ENCODE results near the gene SELENOP. TPM values are rescaled to one million over a fixed set of nuclear protein-coding genes. Genes with fewer than 3 reads are reported as not detected.
A peak's percentile ranks its signal among the peaks of the same experiment; 100 is the strongest.

Gene SELENOP
- total RNA-seq, 4 donors from 2014 or later, result 323 to 965 (median 866) TPM

DNA sequence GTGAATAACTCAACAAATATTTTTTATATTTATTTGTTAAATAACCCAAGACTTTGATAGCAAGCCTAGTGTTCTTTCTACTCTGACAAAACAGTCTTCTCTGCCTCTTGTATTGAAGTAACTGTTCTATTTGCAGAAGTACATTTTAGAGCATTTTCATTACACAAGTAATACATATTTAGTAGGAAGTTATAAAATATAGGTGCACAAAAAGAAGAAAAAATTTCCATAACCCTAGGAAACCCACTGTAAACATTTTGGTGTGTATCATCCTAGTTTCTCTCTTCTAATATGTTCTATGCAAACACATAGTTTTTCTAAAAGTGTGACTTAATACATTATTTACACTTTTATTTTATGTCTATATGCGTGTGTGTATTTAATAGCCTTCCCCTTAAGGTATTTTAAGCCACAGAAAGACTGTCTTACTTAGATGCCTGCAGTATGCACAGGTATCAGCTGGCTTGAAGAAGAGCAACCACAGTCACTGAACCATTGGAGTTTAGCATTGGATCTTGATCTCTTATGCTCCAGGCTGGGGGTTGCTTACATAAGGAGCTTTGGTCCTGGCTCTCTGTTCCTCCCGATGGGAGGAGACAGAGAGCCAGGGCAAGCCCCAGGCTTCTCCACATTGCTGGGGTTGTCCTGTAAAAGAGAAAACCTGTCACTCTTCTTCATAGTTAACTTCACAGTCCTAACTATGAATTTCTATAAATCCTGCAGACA lies 3.8 kb downstream of the SELENOP start:
- H3K36me3 ChIP-seq, result peaks cover 0 to 58% (median 6%) of the 10 kb centered on the region in 3 donors

DNA sequence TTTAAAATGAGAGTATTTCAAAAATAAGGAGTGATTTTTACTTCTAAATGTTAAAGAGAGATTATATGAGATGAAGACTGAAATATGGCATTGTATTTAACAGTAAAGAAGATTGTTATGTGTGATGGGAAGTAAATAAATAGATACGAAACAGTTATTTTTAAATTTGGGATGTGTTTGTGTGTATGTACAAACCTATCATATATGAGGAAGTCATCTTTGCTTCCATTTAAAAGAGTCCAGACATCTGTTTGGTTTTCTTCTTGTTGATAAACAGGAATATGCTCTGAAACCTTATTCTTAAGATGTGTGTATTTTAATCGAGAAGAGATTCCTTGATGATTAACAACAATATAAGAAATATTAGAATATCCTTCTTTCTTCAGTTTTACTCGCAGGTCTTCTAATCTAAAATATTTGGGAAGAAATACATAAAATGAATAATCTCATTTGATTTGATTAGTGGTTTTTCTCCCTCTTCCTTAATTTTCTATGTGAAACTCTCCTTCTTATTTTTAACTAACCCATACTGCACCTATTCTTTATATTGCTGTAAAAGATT lies 4.9 kb downstream of the SELENOP start:
- H3K27ac ChIP-seq, result peak overlapping the region in 1 of 4 donors; percentile 89
- H3K9me3 ChIP-seq, result no peaks in the 10 kb centered on the region
- TF ChIP-seq EP300 (IDR thresholded peaks at IDR 0.05), result no peak
- TF ChIP-seq POLR2A (IDR thresholded peaks at IDR 0.05), result no peak
- TF ChIP-seq CTCF (IDR thresholded peaks at IDR 0.05), result no peak
- no peak overlapping the region for H3K4me3 ChIP-seq
- peaks cover 0 to 69% (median 6%) of the 10 kb centered on the region in 3 donors for H3K36me3 ChIP-seq
- no peak for DNase-seq (ENCODE audit: low spot score in 2 of 2)
- H3K4me1 ChIP-seq, result peaks cover 0 to 50% (median 13%) of the 10 kb centered on the region in 4 donors
- no peaks in the 10 kb centered on the region for H3K27me3 ChIP-seq
- WGBS, 2 donors, result 88 to 89% methylated on average over 3 of the region's 3 CpGs

More for the DNA sequence above, 3.8 kb downstream of the SELENOP start:
- TF ChIP-seq POLR2A (IDR thresholded peaks at IDR 0.05) (no peak), EP300 (IDR thresholded peaks at IDR 0.05) (no peak), CTCF (IDR thresholded peaks at IDR 0.05) (no peak)
- Histone ChIP-seq H3K27ac (peak overlapping the region in 2 of 4 donors; percentile 89 to 93), H3K9me3 (no peaks in the 10 kb centered on the region), H3K4me3 (peak overlapping the region; percentile 4 to 59 (median 24)), H3K4me1 (peaks cover 0 to 60% (median 15%) of the 10 kb centered on the region in 4 donors), H3K27me3 (no peaks in the 10 kb centered on the region)
- no peak for DNase-seq (ENCODE audit: low spot score in 2 of 2)
- WGBS, 2 donors, result 58 to 64% methylated on average over 2 of the region's 2 CpGs

GRCh38 chr5:42806004-42806700 lies 5.5 kb downstream of the SELENOP start:
- DNase-seq (ENCODE audit: low spot score in 2 of 2), result no peak
- 80 to 81% methylated on average over 2 of the region's 2 CpGs for WGBS, 2 donors
- peak overlapping the region in 1 of 4 donors; percentile 17 for H3K27ac ChIP-seq
- TF ChIP-seq EP300 (IDR thresholded peaks at IDR 0.05) (no peak), POLR2A (IDR thresholded peaks at IDR 0.05) (no peak), CTCF (IDR thresholded peaks at IDR 0.05) (no peak)
- H3K9me3 ChIP-seq, result no peaks in the 10 kb centered on the region
- no peaks in the 10 kb centered on the region for H3K27me3 ChIP-seq
- no peak overlapping the region for H3K4me3 ChIP-seq
- H3K36me3 ChIP-seq, result peaks cover 0 to 75% (median 6%) of the 10 kb centered on the region in 3 donors
- peaks cover 0 to 50% (median 13%) of the 10 kb centered on the region in 4 donors for H3K4me1 ChIP-seq

GRCh38 chr5:42804717-42805339 lies 6.9 kb downstream of the SELENOP start:
- Histone ChIP-seq H3K4me1 (peaks cover 0 to 50% (median 13%) of the 10 kb centered on the region in 4 donors), H3K9me3 (no peaks in the 10 kb centered on the region), H3K27ac (no peak overlapping the region), H3K27me3 (no peaks in the 10 kb centered on the region), H3K4me3 (no peak overlapping the region), H3K36me3 (peaks cover 0 to 89% (median 6%) of the 10 kb centered on the region in 3 donors)
- TF ChIP-seq EP300 (IDR thresholded peaks at IDR 0.05) (no peak), POLR2A (IDR thresholded peaks at IDR 0.05) (no peak), CTCF (IDR thresholded peaks at IDR 0.05) (no peak)
- 96% methylated on average over 4 of the region's 4 CpGs for WGBS, 2 donors
- no peak for DNase-seq (ENCODE audit: low spot score in 2 of 2)

Measured in tibial nerve (tissue), 4 donors.